Cardiac muscle cell (in vitro differentiated cells and primary cell): ENCODE measurements around the gene EXOSC5. TPM values are rescaled to one million over a fixed set of nuclear protein-coding genes. Genes with fewer than 3 reads are reported as not detected.
"Not testable (repeated sequence)": the region's sequence is repeated elsewhere in the genome, so short reads cannot be mapped to it uniquely, and the experiment has no call there.

Experiments used
- DNase-seq, 2 donors: peaks; one replicate each; pipeline versions ENCODE4 v3.0.0 to v3.0.0-alpha.2; 2010 to 2017; ENCODE audit warnings: low read depth in 1 of 2, low spot score in 1 of 2
- H3K27ac ChIP-seq: fragments of 200-600 bp; sonication (generic); 2 replicates; pipeline ENCODE4 v1.5.1; 2016
- H3K27me3 ChIP-seq: fragments of 200-600 bp; sonication (generic); 2 replicates; pipeline ENCODE4 v1.6.0; 2016; ENCODE audit warnings: control low read depth
- H3K36me3 ChIP-seq: fragments of 200-600 bp; sonication (generic); 2 replicates; pipeline ENCODE4 v1.5.1; 2016; ENCODE audit warnings: control low read depth
- H3K4me1 ChIP-seq: fragments of 200-600 bp; sonication (generic); 2 replicates; pipeline ENCODE4 v1.8.1; 2017; ENCODE audit warnings: low read depth, mild to moderate bottlenecking, mixed run types
- H3K4me3 ChIP-seq: fragments of 200-600 bp; sonication (generic); 2 replicates; pipeline ENCODE4 v1.5.1; 2016; ENCODE audit warnings: mild to moderate bottlenecking
- H3K9me3 ChIP-seq: fragments of 200-600 bp; sonication (generic); 2 replicates; pipeline ENCODE4 v1.5.1; 2017; ENCODE audit warnings: low read depth, mild to moderate bottlenecking, control low read depth
- polyA plus RNA-seq: library from polyadenylated mRNA; unstranded; fragments of >200 nt; fragmentation: Nextera tagmentation; extraction: Ambion mirVana; gene quantifications from 2 replicates; pipeline ENCODE4 v1.2.1, GENCODE V29; 2016
- total RNA-seq: library from RNA; depleted of rRNA; stranded (reverse); fragments of >200 nt; gene quantifications from 2 replicates; pipeline ENCODE4 v1.2.3, GENCODE V29; 2016
- TF ChIP-seq, protein P1 (sequence below): IDR thresholded peaks from 2 replicates; pipeline ENCODE4 v1.5.1; 2012; ENCODE audit warnings: low read depth, mild to moderate bottlenecking, low read length

Gene EXOSC5
- total and polyA plus RNA-seq, 2 experiments from 2014 or later, result 31.4 to 53.0 TPM

DNA sequence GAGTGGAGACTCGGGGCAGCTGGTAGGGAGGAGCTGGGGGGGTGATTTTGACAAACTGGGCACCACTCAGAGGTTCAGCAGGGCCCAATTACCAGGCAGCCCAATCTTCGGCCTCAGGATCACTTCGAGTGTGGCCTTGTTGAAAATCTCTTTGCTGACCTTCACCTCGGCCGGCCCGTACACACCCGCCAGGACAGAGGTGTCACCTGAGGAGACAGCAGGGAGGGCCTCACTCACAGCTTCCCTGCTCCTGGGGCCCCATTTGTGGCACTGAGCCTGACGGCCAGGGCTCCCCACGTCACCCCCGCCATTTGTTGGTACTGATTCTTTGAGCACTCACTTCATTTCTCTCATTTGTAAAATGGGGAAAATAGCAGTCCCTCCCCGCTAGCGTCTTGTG lies 4.4 kb downstream of the EXOSC5 start:
- TF ChIP-seq, protein P1, sequence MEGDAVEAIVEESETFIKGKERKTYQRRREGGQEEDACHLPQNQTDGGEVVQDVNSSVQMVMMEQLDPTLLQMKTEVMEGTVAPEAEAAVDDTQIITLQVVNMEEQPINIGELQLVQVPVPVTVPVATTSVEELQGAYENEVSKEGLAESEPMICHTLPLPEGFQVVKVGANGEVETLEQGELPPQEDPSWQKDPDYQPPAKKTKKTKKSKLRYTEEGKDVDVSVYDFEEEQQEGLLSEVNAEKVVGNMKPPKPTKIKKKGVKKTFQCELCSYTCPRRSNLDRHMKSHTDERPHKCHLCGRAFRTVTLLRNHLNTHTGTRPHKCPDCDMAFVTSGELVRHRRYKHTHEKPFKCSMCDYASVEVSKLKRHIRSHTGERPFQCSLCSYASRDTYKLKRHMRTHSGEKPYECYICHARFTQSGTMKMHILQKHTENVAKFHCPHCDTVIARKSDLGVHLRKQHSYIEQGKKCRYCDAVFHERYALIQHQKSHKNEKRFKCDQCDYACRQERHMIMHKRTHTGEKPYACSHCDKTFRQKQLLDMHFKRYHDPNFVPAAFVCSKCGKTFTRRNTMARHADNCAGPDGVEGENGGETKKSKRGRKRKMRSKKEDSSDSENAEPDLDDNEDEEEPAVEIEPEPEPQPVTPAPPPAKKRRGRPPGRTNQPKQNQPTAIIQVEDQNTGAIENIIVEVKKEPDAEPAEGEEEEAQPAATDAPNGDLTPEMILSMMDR, result no peak
- DNase-seq, result no peak
- Histone ChIP-seq H3K36me3 (peaks cover 3% of the 10 kb centered on the region), H3K27me3 (no peaks in the 10 kb centered on the region), H3K4me1 (no peaks in the 10 kb centered on the region), H3K4me3 (no peak overlapping the region), H3K9me3 (no peaks in the 10 kb centered on the region), H3K27ac (peak overlapping the region; percentile 69)

DNA sequence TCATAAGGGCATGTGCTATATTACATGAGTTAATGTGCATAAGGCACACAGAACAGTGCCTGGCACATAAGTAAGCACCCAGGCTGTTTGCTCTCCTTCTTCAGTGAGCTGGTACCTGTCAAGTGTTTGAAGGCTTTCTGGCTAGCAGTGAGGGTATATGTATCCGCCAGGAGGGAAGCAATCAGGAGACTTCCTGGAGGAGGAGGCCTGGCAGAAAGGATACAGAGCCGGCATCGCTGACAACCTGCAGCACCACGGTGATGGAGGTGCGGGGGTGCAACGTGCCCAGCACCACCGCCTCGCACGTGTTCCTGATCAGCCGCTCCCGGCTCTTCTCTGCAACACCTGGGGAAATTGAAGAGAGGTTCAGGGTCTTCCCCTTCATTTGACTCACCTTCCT lies 5.5 kb downstream of the EXOSC5 start:
- no peak for DNase-seq
- no peaks in the 10 kb centered on the region for H3K27me3 ChIP-seq

DNA sequence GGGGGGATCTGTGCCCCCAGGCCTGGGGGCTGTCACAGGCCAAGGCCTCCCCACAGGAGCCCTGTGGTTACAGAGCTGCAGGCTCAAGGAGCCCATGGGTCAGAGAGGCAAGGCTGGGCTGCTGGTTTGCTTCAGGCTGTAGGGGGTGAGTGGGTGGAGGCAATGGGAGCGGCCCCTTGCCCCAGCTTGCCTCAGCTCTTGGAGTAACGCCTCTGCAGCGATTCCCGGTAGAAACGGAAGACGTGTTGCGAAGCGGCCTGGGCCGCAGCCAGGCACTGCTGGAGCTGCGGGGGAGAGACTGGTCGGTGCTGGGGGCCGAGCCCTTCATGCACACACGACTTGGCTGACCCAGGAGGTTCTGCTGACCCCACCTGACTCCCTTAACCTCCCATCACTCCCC lies 10.7 kb downstream of the EXOSC5 start:
- H3K27ac ChIP-seq, result no peak overlapping the region
- H3K4me3 ChIP-seq, result no peak overlapping the region
- no peaks in the 10 kb centered on the region for H3K27me3 ChIP-seq
- H3K36me3 ChIP-seq, result peaks cover 3% of the 10 kb centered on the region
- TF ChIP-seq, protein P1, result no peak
- no peaks in the 10 kb centered on the region for H3K4me1 ChIP-seq
- no peaks in the 10 kb centered on the region for H3K9me3 ChIP-seq
- peak in 1 of 2 donors; percentile 75 for DNase-seq

More for the DNA sequence above, 5.5 kb downstream of the EXOSC5 start:
- Histone ChIP-seq H3K4me3 (no peak overlapping the region), H3K9me3 (no peaks in the 10 kb centered on the region), H3K36me3 (peaks cover 3% of the 10 kb centered on the region), H3K27ac (no peak overlapping the region), H3K4me1 (no peaks in the 10 kb centered on the region)
- TF ChIP-seq, protein P1, result no peak

DNA sequence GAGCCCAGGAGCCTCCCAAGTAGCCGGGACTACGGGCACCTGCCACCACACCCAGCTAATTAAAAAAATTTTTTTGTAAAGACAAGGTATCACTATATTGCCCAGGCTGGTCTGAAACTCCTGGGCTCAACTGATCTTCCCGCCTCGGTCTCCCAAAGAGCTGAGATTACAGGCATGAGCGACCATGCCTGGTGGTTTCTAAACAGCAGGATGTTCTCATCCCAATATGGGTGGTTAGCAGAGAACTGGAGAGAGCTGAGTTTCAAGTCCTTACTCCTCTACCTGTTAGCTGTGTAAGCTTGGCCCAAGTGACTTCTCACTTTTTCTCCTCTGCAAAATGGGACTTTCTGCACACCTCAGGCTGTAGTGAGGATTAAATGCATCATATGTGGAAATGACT lies 12.8 kb downstream of the EXOSC5 start:
- DNase-seq, result no peak
- no peaks in the 10 kb centered on the region for H3K4me1 ChIP-seq
- H3K4me3 ChIP-seq, result no peak overlapping the region
- TF ChIP-seq, protein P1, result no peak
- H3K27ac ChIP-seq, result no peak overlapping the region
- H3K27me3 ChIP-seq, result no peaks in the 10 kb centered on the region
- no peaks in the 10 kb centered on the region for H3K9me3 ChIP-seq
- H3K36me3 ChIP-seq, result peaks cover 2% of the 10 kb centered on the region

DNA sequence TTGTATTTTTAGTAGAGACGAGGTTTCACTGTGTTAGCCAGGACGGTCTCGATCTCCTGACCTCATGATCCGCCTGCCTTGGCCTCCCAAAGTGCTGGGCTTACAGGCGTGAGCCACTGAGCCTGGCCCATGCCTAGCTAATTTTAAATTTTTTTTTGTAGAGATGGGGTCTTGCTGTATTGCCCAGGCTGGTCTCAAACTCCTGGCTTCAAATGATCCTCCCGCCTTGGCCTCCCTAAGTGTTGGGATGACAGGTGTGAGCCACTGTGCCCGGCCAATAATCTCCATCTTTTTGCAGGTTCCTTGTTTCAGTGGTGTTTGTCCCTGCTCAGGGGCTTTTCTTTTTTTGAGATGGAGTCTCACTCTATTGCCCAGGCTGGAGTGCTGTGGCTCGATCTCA lies 15.6 kb downstream of the EXOSC5 start:
- H3K4me3 ChIP-seq, H3K4me1 ChIP-seq, H3K9me3 ChIP-seq, H3K27ac ChIP-seq, DNase-seq, H3K36me3 ChIP-seq, H3K27me3 ChIP-seq: not testable (repeated sequence)

DNA sequence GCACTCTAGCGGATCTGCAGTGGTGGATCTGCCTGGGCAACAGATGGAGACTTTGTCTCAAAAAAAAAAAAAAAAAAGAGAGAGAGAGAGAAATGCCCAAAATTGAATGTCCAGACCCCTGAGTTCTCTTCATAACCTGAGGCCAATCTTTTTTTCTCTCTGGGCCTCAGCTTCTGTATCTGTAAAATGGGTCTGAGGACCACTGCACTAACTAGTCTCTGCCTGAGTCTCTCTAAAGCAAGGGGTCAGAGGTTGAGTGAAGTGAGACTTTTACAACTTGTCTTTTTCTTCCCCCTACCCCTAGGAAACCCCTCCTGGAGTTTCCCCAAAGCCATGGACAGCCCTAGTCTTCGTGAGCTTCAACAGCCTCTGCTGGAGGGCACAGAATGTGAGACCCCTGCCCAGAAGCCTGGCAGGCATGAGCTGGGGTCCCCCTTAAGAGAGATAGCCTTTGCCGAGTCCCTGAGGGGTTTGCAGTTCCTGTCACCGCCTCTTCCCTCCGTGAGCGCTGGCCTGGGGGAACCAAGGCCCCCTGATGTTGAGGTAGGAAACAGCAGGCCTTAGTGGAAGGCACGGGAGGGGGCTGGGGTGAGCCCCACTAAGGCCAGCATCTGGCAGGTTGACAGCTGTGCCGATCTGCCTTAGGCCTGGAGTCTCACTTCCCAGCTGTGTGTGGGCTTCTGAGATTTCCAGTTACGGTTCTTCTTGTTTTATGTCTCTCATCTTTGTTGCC lies 19.0 kb downstream of the EXOSC5 start:
- peak in 1 of 2 donors; percentile 31 for DNase-seq
- TF ChIP-seq, protein P1, result peak; percentile 10
- no peaks in the 10 kb centered on the region for H3K36me3 ChIP-seq

More for the DNA sequence above, 19.0 kb downstream of the EXOSC5 start:
- H3K4me1 ChIP-seq, result no peaks in the 10 kb centered on the region
- H3K9me3 ChIP-seq, result no peaks in the 10 kb centered on the region
- H3K27me3 ChIP-seq, result no peaks in the 10 kb centered on the region
- H3K27ac ChIP-seq, result peak overlapping the region; percentile 23
- H3K4me3 ChIP-seq, result no peak overlapping the region
